HG03095 (cell line): ENCODE measurements around the gene CDH12.

Source experiments
- ATAC-seq: cut with Tn5 transposase; IDR thresholded peaks from one replicate; pipeline ENCODE4 v1.9.1; 2021; ENCODE audit warnings: moderate library complexity; ENCODE audit not compliant: unreplicated experiment

The CDH12 gene

DNA sequence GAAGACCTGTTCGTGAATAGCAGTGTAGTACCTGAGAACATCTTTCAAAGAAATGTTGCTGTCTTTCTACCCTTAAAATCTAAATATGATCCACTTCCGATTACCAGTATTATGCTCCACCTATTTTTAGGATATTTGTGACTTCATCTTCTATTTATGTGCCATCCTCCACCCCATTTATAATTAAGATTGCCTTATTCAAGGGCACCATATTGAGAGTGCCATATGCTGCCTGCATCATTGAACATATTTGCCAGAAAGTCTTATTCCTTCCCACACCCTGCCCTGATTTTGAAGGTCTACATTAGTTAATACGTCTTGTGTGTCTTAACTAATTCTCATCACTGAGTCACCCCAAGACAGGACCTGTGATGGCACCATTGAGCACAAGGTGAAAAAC is 1076.7 kb downstream of the CDH12 start:
- no peak for ATAC-seq

GRCh38 chr5:21774801-21775200 is 1078.3 kb downstream of the CDH12 start:
- no peak for ATAC-seq

- ATAC-seq = no peak
Measured at GRCh38 chr5:21774281-21774680, 1078.9 kb downstream of the CDH12 start.

GRCh38 chr5:21773456-21773855 is 1079.7 kb downstream of the CDH12 start:
- ATAC-seq = no peak

DNA sequence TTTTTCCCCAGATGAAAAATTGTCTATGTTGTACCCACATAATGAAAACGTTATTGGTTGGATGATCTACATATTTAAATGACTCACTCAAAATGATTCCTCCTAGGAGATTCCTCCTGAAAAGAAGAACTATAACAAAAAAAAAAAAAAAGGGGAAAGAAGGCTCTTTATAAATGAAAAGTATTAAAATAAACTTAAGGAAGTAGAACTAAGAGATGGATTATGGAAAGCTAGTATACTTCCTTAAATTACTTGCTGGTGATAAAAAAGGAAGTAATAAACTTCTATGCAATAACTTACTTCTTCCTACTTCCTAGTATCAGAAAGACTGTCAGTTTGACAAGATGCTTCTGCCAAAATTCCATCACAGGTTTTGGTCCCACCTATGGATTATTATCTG is 1087.7 kb downstream of the CDH12 start:
- no peak for ATAC-seq

- no peak for ATAC-seq
Measured at GRCh38 chr5:21739096-21739495, 1114.0 kb downstream of the CDH12 start.

- ATAC-seq = no peak
Measured at GRCh38 chr5:21723500-21723899, 1129.6 kb downstream of the CDH12 start.

DNA sequence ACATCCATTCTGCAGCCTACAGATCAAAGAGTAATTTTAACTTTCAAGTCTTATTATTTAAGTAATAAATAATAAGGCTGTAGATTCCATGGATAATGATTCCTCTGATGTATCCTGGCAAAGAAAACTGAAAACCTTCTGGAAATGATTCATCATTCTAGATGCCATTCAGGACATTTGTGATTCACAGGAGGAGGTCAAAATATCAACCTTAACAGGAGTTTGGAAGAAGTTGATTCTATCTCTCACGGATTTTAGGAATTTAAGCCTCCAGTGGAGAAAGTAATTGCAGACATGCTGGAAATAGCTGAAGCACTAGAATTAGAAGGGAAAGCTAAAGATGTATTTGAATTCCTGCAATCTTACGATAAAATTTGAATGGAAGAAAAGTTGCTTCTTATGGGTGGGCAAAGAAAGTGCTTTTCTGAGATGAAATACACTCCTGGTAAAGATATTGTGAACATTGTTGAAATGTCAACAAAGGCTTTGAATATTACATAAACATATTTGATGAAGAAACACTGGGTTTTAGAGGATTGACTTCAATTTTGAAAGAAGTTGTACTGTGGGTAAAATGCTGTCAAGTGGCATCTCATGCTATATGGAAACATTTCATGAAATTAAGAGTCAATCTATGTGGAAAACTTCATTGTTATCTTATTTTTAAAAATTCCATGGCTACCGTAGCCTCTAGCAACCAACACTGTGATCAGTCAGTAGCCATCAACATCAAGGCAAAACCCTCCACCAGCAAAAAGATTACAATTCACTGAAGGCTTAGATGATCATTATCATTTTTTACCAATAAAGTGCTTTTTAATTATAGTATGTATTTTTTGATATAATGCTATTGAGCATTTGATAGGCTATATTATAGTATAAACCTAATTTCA is 1141.0 kb downstream of the CDH12 start:
- no peak for ATAC-seq

DNA sequence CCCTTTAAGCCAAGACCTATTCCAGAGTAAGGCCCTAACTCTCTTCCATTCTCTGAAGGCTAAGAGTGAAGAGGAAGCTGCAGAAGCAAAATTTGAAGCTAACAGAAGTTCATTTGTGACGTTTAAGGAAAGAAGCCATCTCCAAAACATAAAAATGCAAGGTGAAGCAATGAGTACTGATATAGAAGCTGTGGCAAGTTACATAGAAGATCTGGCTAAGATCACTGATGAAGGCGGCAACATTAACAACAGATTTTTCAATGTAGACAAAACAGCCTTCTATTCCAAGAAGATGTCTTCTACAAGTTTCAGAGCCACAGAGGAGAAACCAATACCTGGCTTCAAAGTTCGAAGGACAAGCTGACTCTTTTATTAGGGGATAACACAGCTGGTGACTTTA is 1143.4 kb downstream of the CDH12 start:
- no peak for ATAC-seq

DNA sequence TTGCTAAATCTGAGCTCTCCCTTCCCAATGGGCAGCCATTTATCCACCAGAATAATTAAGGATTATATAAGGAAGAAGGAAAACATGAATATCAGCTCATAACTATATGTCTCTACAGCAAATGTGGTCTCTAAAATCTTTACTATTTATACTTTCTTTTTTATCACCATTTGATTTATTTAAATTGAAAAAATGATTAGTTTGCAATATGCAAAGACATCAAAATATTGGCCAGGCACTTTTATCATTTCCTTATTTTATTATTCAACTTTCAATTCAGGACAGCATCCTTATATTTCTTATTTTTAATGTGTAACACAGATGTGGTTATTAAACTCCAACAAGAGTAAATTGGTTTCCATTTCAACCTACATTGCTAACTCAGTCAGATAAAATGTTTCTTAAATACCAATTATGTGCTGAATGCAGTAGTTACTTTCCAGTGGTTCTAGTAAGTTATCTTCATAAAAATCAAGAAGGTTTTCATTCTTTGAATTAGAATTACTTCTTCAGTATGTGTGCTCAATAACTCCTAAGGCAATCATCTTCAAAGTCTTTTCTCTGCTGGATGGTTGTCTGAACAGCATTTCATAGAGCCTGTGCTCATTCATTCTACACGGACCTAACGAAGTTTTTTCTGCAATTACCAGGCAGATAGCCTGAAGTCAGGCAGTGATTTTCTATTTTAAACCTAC is 1148.0 kb downstream of the CDH12 start:
- no peak for ATAC-seq

DNA sequence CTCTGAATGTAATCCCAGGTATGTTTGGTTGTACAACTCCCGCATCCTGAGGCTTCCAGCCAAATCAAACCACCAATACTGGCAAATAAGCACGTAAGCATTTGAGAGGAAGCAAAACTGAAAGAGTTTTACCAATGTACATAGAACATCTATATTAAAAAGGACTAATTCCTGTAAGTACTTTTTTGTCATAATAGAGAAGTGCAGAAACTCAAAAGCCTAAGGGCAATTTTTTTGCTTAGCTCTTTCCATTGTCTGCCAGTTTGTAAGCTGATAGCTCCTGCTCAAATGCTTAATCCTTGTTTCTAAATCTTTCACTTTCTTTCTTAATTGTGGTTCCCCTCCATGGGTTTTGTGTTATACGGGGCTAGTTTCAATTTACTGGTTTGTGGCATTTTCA is 1151.8 kb downstream of the CDH12 start:
- no peak for ATAC-seq
